HepG2 (cell line): ENCODE measurements around the gene GPATCH3. TPM values are rescaled to one million over a fixed set of nuclear protein-coding genes. Genes with fewer than 3 reads are reported as not detected.

ENCODE experiments used
- ARID5B ChIP-seq: IDR thresholded peaks from 2 replicates; pipeline ENCODE4 v1.4.0; 2020; ENCODE audit warnings: mild to moderate bottlenecking, missing genetic modification reagents
- BATF2 ChIP-seq: sonication (generic); formaldehyde crosslinking; IDR thresholded peaks from 2 replicates; pipeline ENCODE4 v1.8.0; 2022; ENCODE audit warnings: mild to moderate bottlenecking, missing genetic modification reagents, moderate library complexity
- BCLAF1 ChIP-seq: fragments of 450-650 bp; IDR thresholded peaks from 2 replicates; pipeline ENCODE4 v1.6.1; 2017; ENCODE audit warnings: mild to moderate bottlenecking
- GFI1 ChIP-seq: sonication (generic); formaldehyde crosslinking; IDR thresholded peaks from 2 replicates; pipeline ENCODE4 v1.5.0; 2020; ENCODE audit warnings: missing genetic modification reagents, mild to moderate bottlenecking, borderline replicate concordance
- PAX8 ChIP-seq: sonication (generic); formaldehyde crosslinking; IDR thresholded peaks from 2 replicates; pipeline ENCODE4 v1.8.0; 2022; ENCODE audit warnings: mild to moderate bottlenecking, missing genetic modification reagents, borderline replicate concordance
- ZBTB39 ChIP-seq: sonication (generic); formaldehyde crosslinking; IDR thresholded peaks from 2 replicates; pipeline ENCODE4 v1.5.0; 2020; ENCODE audit warnings: missing genetic modification reagents
- ZFP41 ChIP-seq: sonication (generic); formaldehyde crosslinking; IDR thresholded peaks from 2 replicates; pipeline ENCODE4 v1.4.0; 2020; ENCODE audit warnings: mild to moderate bottlenecking, missing genetic modification reagents, borderline replicate concordance
- ZNF232 ChIP-seq: sonication (generic); formaldehyde crosslinking; IDR thresholded peaks from 2 replicates; pipeline ENCODE4 v1.4.0; 2020; ENCODE audit warnings: missing genetic modification reagents, borderline replicate concordance
- ZNF572 ChIP-seq: sonication (generic); formaldehyde crosslinking; IDR thresholded peaks from 2 replicates; pipeline ENCODE4 v1.5.1; 2020; ENCODE audit warnings: mild to moderate bottlenecking, missing genetic modification reagents
- polyA plus RNA-seq, 8 experiments: library from polyadenylated mRNA; depleted of rRNA in 3 of 8; stranded (reverse) in 7 of 8; unstranded in 1 of 8; fragments of >200 nt; fragmentation: Illumina TruSeq in 4 of 8; extraction: Trizol in 4 of 8; gene quantifications; 2 replicates each; pipeline versions ENCODE4 v1.2.1 to v1.2.3, GENCODE V29; 2011 to 2016; ENCODE audit warnings: low read depth in 4 of 8, missing spikeins in 1 of 8, mixed read lengths in 1 of 8; ENCODE audit not compliant: insufficient read depth in 1 of 8
- total RNA-seq, 5 experiments: library from RNA; depleted of rRNA; stranded (reverse); fragments of >200 nt; fragmentation: Illumina TruSeq; extraction: Trizol; gene quantifications; 2 replicates each; pipeline ENCODE4 v1.2.3, GENCODE V29; 2016; ENCODE audit warnings: low read depth in 1 of 5
- TF ChIP-seq, protein P1 (sequence below): IDR thresholded peaks from 2 replicates; pipeline ENCODE4 v1.6.1; 2016; ENCODE audit warnings: missing biosample characterization, missing genetic modification reagents, low read depth
- TF ChIP-seq, protein P2 (sequence below): sonication (generic); formaldehyde crosslinking; IDR thresholded peaks from 2 replicates; pipeline ENCODE4 v1.5.1; 2020; ENCODE audit warnings: missing genetic modification reagents, mild to moderate bottlenecking, borderline replicate concordance
- TF ChIP-seq, protein P3 (sequence below): sonication (generic); formaldehyde crosslinking; IDR thresholded peaks from 2 replicates; pipeline ENCODE4 v1.8.0; 2022; ENCODE audit warnings: missing genetic modification reagents, mild to moderate bottlenecking, borderline replicate concordance

Gene GPATCH3
- total and polyA plus RNA-seq, 2 of the 13 experiments (the other 11 are each of a cell fraction or from before 2014, with no cell fraction given), result 8.3 to 11.0 TPM

GRCh38 chr1:26910343-26911160 lies 10.3 kb upstream of the GPATCH3 start (continued):
- no peak for TF ChIP-seq BCLAF1
- peak; percentile 21; the same call in 1 of the 2 replicates for TF ChIP-seq ZBTB39 (CRISPR knock-in tag)
- TF ChIP-seq ZFP41 (CRISPR knock-in tag), result no peak
- TF ChIP-seq GFI1 (CRISPR knock-in tag), result peak; percentile 84
- TF ChIP-seq, protein P1, sequence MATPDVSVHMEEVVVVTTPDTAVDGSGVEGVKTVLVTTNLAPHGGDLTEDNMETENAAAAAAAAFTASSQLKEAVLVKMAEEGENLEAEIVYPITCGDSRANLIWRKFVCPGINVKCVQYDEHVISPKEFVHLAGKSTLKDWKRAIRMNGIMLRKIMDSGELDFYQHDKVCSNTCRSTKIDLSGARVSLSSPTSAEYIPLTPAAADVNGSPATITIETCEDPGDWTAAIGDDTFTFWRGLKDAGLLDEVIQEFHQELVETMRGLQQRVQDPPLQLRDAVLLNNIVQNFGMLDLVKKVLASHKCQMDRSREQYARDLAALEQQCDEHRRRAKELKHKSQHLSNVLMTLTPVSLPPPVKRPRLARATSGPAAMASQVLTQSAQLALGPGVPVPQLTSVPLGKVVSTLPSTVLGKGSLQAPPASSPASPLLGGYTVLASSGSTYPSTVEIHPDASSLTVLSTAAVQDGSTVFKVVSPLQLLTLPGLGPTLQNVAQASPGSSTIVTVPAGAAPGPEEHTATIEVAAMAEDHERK, result 0 out of 2 replicates have a peak, but pooled peaks have one; percentile 20
- peak; percentile 95 for TF ChIP-seq ARID5B (CRISPR knock-in tag)
- no peak for TF ChIP-seq PAX8 (CRISPR knock-in tag)
- TF ChIP-seq, protein P2, sequence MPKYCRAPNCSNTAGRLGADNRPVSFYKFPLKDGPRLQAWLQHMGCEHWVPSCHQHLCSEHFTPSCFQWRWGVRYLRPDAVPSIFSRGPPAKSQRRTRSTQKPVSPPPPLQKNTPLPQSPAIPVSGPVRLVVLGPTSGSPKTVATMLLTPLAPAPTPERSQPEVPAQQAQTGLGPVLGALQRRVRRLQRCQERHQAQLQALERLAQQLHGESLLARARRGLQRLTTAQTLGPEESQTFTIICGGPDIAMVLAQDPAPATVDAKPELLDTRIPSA (CRISPR knock-in tag), result no peak
- TF ChIP-seq, protein P3, sequence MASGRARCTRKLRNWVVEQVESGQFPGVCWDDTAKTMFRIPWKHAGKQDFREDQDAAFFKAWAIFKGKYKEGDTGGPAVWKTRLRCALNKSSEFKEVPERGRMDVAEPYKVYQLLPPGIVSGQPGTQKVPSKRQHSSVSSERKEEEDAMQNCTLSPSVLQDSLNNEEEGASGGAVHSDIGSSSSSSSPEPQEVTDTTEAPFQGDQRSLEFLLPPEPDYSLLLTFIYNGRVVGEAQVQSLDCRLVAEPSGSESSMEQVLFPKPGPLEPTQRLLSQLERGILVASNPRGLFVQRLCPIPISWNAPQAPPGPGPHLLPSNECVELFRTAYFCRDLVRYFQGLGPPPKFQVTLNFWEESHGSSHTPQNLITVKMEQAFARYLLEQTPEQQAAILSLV (CRISPR knock-in tag), result no peak
- TF ChIP-seq ZNF572 (CRISPR knock-in tag), result 0 out of 2 replicates have a peak, but pooled peaks have one; percentile 51
- no peak for TF ChIP-seq ZNF232 (CRISPR knock-in tag)
- TF ChIP-seq BATF2 (CRISPR knock-in tag), result no peak
